Prostate gland (tissue), 2 donors: Measurements from ENCODE around the gene CCDC169.

Experiments
- CTCF ChIP-seq, 4 experiments: fragments of 200-600 bp in 2 of 4; fragments of 450-650 bp in 2 of 4; sonication (generic) in 2 of 4; IDR thresholded peaks; 1 replicate in 3 of 4; 2 replicates in 1 of 4; pipeline ENCODE4 v1.5.1; 2016 to 2019; ENCODE audit warnings: antibody characterized with exemption in 4 of 4, mild to moderate bottlenecking in 2 of 4, moderate library complexity in 2 of 4
- POLR2A ChIP-seq: fragments of 450-650 bp; IDR thresholded peaks from one replicate; pipeline ENCODE4 v1.6.1; 2016; ENCODE audit warnings: antibody characterized with exemption, mild to moderate bottlenecking
- POLR2AphosphoS5 ChIP-seq: sonication (generic); formaldehyde crosslinking; IDR thresholded peaks from one replicate; pipeline ENCODE4 v1.6.1; 2017; ENCODE audit warnings: antibody characterized with exemption

DNA sequence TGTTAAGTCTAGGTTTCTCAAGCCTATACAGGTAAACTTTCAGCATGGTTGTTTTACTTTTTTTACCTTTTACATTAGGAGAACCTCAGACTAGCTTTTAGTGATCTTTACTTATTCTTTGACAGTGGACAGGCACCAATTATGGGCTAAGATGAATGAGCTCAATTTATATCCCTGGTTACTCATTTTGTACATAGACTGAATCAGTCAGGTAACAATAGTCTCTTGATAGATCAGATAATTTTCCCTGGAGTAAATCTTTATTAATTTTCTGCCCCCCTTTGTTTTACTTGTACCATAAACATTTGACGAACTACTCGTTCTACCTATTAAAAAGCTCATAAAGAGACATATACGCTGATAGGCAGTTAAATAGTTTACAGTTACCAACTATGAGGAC is 25.8 kb upstream of the CCDC169 start:
- TF ChIP-seq CTCF (IDR thresholded peaks at IDR 0.05) (no peak), POLR2AphosphoS5 (no peak), POLR2A (no peak)
